Measurements from ENCODE around the gene LGMN. TPM values are rescaled to one million over a fixed set of nuclear protein-coding genes. Genes with fewer than 3 reads are reported as not detected.

The LGMN gene
- total and polyA plus RNA-seq, 9 of the 15 experiments (the other 6 are each of a cell fraction or from before 2014, with no cell fraction given) = 0.05 to 1.4 (median 0.43) TPM; not detected in 2

DNA sequence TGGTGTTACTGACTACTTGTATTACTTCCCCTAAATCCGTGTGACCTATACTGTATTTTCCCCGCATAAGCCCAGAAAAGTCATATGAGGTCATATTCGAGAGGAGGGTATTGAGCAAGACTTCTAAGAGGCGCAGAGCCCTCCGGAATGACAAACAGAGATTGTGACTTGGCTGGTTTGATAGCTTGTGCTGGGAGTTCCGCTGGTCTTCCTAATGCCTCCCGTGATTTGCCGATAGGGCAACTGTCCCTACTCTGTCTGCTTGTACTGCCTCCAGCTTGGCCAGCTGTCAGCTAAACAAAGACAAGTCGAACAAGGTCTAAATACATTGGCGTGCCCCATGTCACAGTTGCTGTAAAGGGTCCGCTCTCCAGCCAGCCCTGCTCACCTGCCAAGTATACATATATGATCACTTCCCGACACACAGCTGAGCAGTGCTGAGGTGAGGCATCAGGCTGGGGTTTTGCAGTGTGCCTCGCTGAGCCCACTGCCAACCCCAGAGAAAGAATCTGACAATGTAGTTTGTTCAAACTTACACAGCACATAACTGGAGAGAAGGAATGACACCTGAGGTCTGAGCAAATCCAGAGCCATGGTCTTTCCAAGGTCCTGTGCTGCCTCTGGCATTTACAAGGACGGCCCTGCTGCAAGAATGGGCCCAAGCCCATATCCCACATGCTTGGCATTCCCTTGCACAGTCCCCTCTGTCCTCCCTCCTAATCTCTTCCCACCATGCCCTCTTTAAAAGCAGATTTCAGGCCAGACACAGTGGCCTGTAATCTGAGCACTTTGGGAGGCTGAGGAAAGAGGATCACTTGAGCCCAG lies 23.7 kb downstream of the LGMN start:
- ChIA-PET POLR2A (interaction anchor here (0.6 kb wide), 1 partner anchor 182 kb away, joined by 3 read pairs; no protein-coding TSS in a partner anchor), CTCF (ENCODE audit: low intra/inter-chr PET ratio) (no interaction called here)
- TF ChIP-seq BHLHE40 (IDR thresholded peaks at IDR 0.05; ENCODE audit: low read length) (0 out of 2 replicates have a peak, but pooled peaks have one; percentile 19), ZKSCAN1 (IDR thresholded peaks at IDR 0.05; ENCODE audit: low read depth, low read length) (no peak), ZKSCAN8 (CRISPR knock-in tag; IDR thresholded peaks at IDR 0.05) (no peak), RCOR1 (IDR thresholded peaks at IDR 0.05; ENCODE audit: borderline replicate concordance in 1 of 2, low read depth in 2 of 2, low read length in 2 of 2) (peak in 1 of 2 experiments; percentile 93; a peak in 2 of 4 replicates), CEBPB (tag; IDR thresholded peaks at IDR 0.05) (peak; percentile 91), CBFA2T3 (IDR thresholded peaks at IDR 0.05) (peak; percentile 25; the same call in 1 of the 2 replicates), HDAC1 (IDR thresholded peaks at IDR 0.05) (peak in 1 of 2 experiments; percentile 33; a peak in 1 of 4 replicates), ATF7 (IDR thresholded peaks at IDR 0.05) (peak; percentile 39; the same call in 1 of the 2 replicates), NFE2 (IDR thresholded peaks at IDR 0.05; ENCODE audit: low read depth) (no peak), KDM1A (IDR thresholded peaks at IDR 0.05) (peak; percentile 63 to 67), ETV1 (tag; conservative IDR thresholded peaks at IDR 0.05; ENCODE audit: low read depth) (0 out of 2 replicates have a peak, but pooled peaks have one; percentile 24), CEBPG (CRISPR knock-in tag; IDR thresholded peaks at IDR 0.05) (peak; percentile 54), CEBPG (tag; conservative IDR thresholded peaks at IDR 0.05 in 1 of 2, IDR thresholded peaks at IDR 0.05 in 1 of 2) (peak; percentile 85 to 88)
- TF ChIP-seq, protein P1, sequence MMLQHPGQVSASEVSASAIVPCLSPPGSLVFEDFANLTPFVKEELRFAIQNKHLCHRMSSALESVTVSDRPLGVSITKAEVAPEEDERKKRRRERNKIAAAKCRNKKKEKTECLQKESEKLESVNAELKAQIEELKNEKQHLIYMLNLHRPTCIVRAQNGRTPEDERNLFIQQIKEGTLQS (IDR thresholded peaks at IDR 0.05) = peak; percentile 64
- TF ChIP-seq, protein P1 (CRISPR knock-in tag; conservative IDR thresholded peaks at IDR 0.05) = no peak
- Histone ChIP-seq H3K9ac (ENCODE audit: insufficient read depth in 1 of 2, low read depth in 2 of 2, low read length in 2 of 2) (no peak overlapping the region), H3K27ac (ENCODE audit: extremely low read depth, low read depth, low read length) (no peak overlapping the region), H3K4me2 (ENCODE audit: insufficient read depth, low read length) (no peak overlapping the region), H3K9me3 (replicated peaks; ENCODE audit: control insufficient read depth, insufficient read depth, low read depth, low read length) (no peaks in the 10 kb centered on the region), H3K27me3 (ENCODE audit: control insufficient read depth in 2 of 2, insufficient read depth in 2 of 2, low read length in 2 of 2) (peaks cover 0 to 16% of the 10 kb centered on the region in 2 experiments; a peak in 3 of 5 replicates), H3K9me1 (ENCODE audit: control insufficient read depth, insufficient read depth, low read length) (no peaks in the 10 kb centered on the region), H3K36me3 (ENCODE audit: control insufficient read depth, insufficient read depth, low read length) (no peaks in the 10 kb centered on the region), H3K4me1 (replicated peaks in 1 of 2; ENCODE audit: control insufficient read depth in 2 of 2, insufficient read depth in 2 of 2, low read length in 2 of 2) (peaks cover 6 to 7% of the 10 kb centered on the region in 2 experiments; a peak in 4 of 5 replicates), H3K4me3 (no peak overlapping the region), H2AFZ (ENCODE audit: low read depth, low read length) (no peak overlapping the region), H3K79me2 (ENCODE audit: control insufficient read depth, insufficient read depth, low read length) (no peaks in the 10 kb centered on the region), H4K20me1 (replicated peaks; ENCODE audit: control insufficient read depth, insufficient read depth, low read length) (no peaks in the 10 kb centered on the region)
- in situ Hi-C loops (cut with MboI) = no loop called here
- intact Hi-C loops (cut with micrococcal nuclease) = no loop called here
- FAIRE-seq (no peak), ATAC-seq (no peak; the same call in 2 of the 3 replicates), DNase-seq (ENCODE audit: extremely low read depth in 1 of 4, low spot score in 3 of 4) (peak in 1 of 4 experiments; percentile 9)
- WGBS (ENCODE audit: insufficient coverage, low coverage, missing lambda C conversion rate) = 5% methylated on average over 14 of the region's 14 CpGs
- BruUV-seq (replicated peaks) = no TSS peak
